Liver (tissue), 9 donors: ENCODE results near the gene BCL6B. TPM values are rescaled to one million over a fixed set of nuclear protein-coding genes. Genes with fewer than 3 reads are reported as not detected.

Experiments used
- DNase-seq: peaks from one replicate; pipeline ENCODE4 v3.0.0-alpha.2; 2017; ENCODE audit warnings: low spot score
- H3K27ac ChIP-seq, 2 donors: one replicate each; pipeline ENCODE4 v1.7.0; 2013; ENCODE audit warnings: inconsistent platforms in 2 of 2, low read length in 2 of 2, control low read depth in 1 of 2, low read depth in 1 of 2, mild to moderate bottlenecking in 1 of 2
- H3K27me3 ChIP-seq, 4 donors: one replicate each; pipeline versions ENCODE4 v1.6.1 to v1.7.0; 2013; ENCODE audit warnings: low read length in 3 of 4, inconsistent platforms in 1 of 4, mild to moderate bottlenecking in 1 of 4, moderate library complexity in 1 of 4; ENCODE audit not compliant: control insufficient read depth in 4 of 4, insufficient read depth in 4 of 4
- H3K36me3 ChIP-seq, 4 donors: one replicate each; pipeline versions ENCODE4 v1.6.1 to v1.7.0; 2013; ENCODE audit warnings: low read length in 3 of 4, mild to moderate bottlenecking in 3 of 4, low read depth in 1 of 4, moderate library complexity in 1 of 4; ENCODE audit not compliant: control insufficient read depth in 4 of 4, insufficient read depth in 3 of 4
- H3K4me1 ChIP-seq, 4 donors: one replicate each; pipeline versions ENCODE4 v1.6.1 to v1.7.0; 2013; ENCODE audit warnings: low read length in 3 of 4, mild to moderate bottlenecking in 3 of 4, moderate library complexity in 1 of 4; ENCODE audit not compliant: control insufficient read depth in 4 of 4, insufficient read depth in 4 of 4
- H3K4me3 ChIP-seq, 3 donors: one replicate each; pipeline versions ENCODE4 v1.6.1 to v1.7.0; 2013; ENCODE audit warnings: low read length in 3 of 3, control low read depth in 1 of 3, low read depth in 1 of 3, mild to moderate bottlenecking in 1 of 3
- H3K9ac ChIP-seq, 2 donors: one replicate each; pipeline ENCODE4 v1.7.0; 2013; ENCODE audit warnings: low read length in 2 of 2, mild to moderate bottlenecking in 2 of 2, moderate library complexity in 2 of 2, control low read depth in 1 of 2, low read depth in 1 of 2
- H3K9me3 ChIP-seq, 4 donors: one replicate each; pipeline versions ENCODE4 v1.6.1 to v1.7.0; 2013; ENCODE audit warnings: low read length in 3 of 4; ENCODE audit not compliant: control insufficient read depth in 4 of 4
- ATF3 ChIP-seq: IDR thresholded peaks from 2 replicates; pipeline ENCODE4 v1.6.1; 2016; ENCODE audit warnings: antibody characterized with exemption
- CTCF ChIP-seq: fragments of 150-350 bp; IDR thresholded peaks from 2 replicates; pipeline ENCODE4 v1.5.1; 2017; ENCODE audit warnings: improper control_type of control experiment, low read depth, low read length; ENCODE audit not compliant: missing input control
- EGR1 ChIP-seq, 2 donors: IDR thresholded peaks; 2 replicates each; pipeline ENCODE4 v1.6.1; 2016 to 2018; ENCODE audit warnings: antibody characterized with exemption in 2 of 2, low read depth in 2 of 2
- FOXA1 ChIP-seq: IDR thresholded peaks from 2 replicates; pipeline ENCODE4 v1.6.1; 2016; ENCODE audit warnings: antibody characterized with exemption
- FOXA2 ChIP-seq: IDR thresholded peaks from 2 replicates; pipeline ENCODE4 v1.6.1; 2016; ENCODE audit warnings: antibody characterized with exemption
- GABPA ChIP-seq, 2 donors: IDR thresholded peaks in 1 of 2; conservative IDR thresholded peaks in 1 of 2; 2 replicates each; pipeline ENCODE4 v1.6.1; 2016; ENCODE audit warnings: antibody characterized with exemption in 2 of 2, mild to moderate bottlenecking in 1 of 2, moderate library complexity in 1 of 2
- HNF4A ChIP-seq, 2 donors: conservative IDR thresholded peaks; 2 replicates each; pipeline ENCODE4 v1.6.1; 2016; ENCODE audit warnings: antibody characterized with exemption in 2 of 2, mild to moderate bottlenecking in 2 of 2
- HNF4G ChIP-seq: IDR thresholded peaks from 2 replicates; pipeline ENCODE4 v1.6.1; 2016; ENCODE audit warnings: antibody characterized with exemption
- JUND ChIP-seq, 2 donors: IDR thresholded peaks; 2 replicates each; pipeline ENCODE4 v1.6.1; 2016; ENCODE audit warnings: antibody characterized with exemption in 2 of 2
- MAX ChIP-seq: IDR thresholded peaks from 2 replicates; pipeline ENCODE4 v1.6.1; 2016; ENCODE audit warnings: antibody characterized with exemption
- NR2F2 ChIP-seq: IDR thresholded peaks from 2 replicates; pipeline ENCODE4 v1.6.1; 2016; ENCODE audit warnings: antibody characterized with exemption
- RAD21 ChIP-seq, 2 donors: IDR thresholded peaks; 2 replicates each; pipeline ENCODE4 v1.6.1; 2016; ENCODE audit warnings: antibody characterized with exemption in 2 of 2, mild to moderate bottlenecking in 2 of 2
- REST ChIP-seq: IDR thresholded peaks from 2 replicates; pipeline ENCODE4 v1.6.1; 2016; ENCODE audit warnings: antibody characterized with exemption, mild to moderate bottlenecking
- RXRA ChIP-seq, 2 donors: IDR thresholded peaks; 2 replicates each; pipeline ENCODE4 v1.6.1; 2017 to 2018; ENCODE audit warnings: antibody characterized with exemption in 2 of 2, mild to moderate bottlenecking in 1 of 2
- SP1 ChIP-seq: IDR thresholded peaks from 2 replicates; pipeline ENCODE4 v1.6.1; 2018; ENCODE audit warnings: antibody characterized with exemption, mild to moderate bottlenecking
- TAF1 ChIP-seq: conservative IDR thresholded peaks from 2 replicates; pipeline ENCODE4 v1.6.1; 2016; ENCODE audit warnings: antibody characterized with exemption, mild to moderate bottlenecking
- YY1 ChIP-seq: IDR thresholded peaks from 2 replicates; pipeline ENCODE4 v1.6.1; 2016; ENCODE audit warnings: antibody characterized with exemption, mild to moderate bottlenecking
- ZBTB33 ChIP-seq: IDR thresholded peaks from 2 replicates; pipeline ENCODE4 v1.6.1; 2016; ENCODE audit warnings: antibody characterized with exemption
- WGBS: extraction: QIAGEN DNeasy Blood & Tissue Kit; methylation state at CpG from one replicate; pipeline ENCODE4 v1.1.7; 2013; 5-methylcytosine and 5-hydroxymethylcytosine counted together
- polyA plus RNA-seq, 2 donors: library from polyadenylated mRNA; stranded (reverse) in 1 of 2; unstranded in 1 of 2; fragments of 200-250 nt in 1 of 2; fragments of >200 nt in 1 of 2; fragmentation: Nextera tagmentation in 1 of 2; extraction: Ambion mirVana in 1 of 2; gene quantifications; one replicate each; pipeline versions ENCODE4 v1.2.1 to v1.2.3, GENCODE V29; 2013 to 2015
- total RNA-seq, 2 donors: library from RNA; depleted of rRNA; stranded (reverse); fragments of >200 nt; gene quantifications; one replicate each; pipeline ENCODE4 v1.2.3, GENCODE V29; 2014
- donor health status: healthy.
- donor health status: healthy.
- donor health status: healthy.
- donor health status: healthy.
- donor health status: healthy.

Gene BCL6B
- total and polyA plus RNA-seq, 4 donors = 1.1 to 5.7 (median 1.8) TPM

GRCh38 chr17:7035591-7036368 is 12.9 kb downstream of the BCL6B start, which contains the start of gene SLC16A13:
Gene SLC16A13 (plus strand): TSS chr17:7036015. CDS start chr17:7036383, 368 bp downstream.
- WGBS = under 1% methylated on average over 52 of the region's 52 CpGs
- Histone ChIP-seq H3K9ac (peak within 1 kb of the TSS; percentile 83 to 88), H3K4me1 (peaks cover 9 to 41% (median 32%) of the 10 kb centered on the region in 4 donors), H3K9me3 (no peaks in the 10 kb centered on the region), H3K27ac (peak within 1 kb of the TSS; percentile 84 to 96), H3K4me3 (peak within 1 kb of the TSS; percentile 66 to 79 (median 74)), H3K27me3 (no peaks in the 10 kb centered on the region), H3K36me3 (no peaks in the 10 kb centered on the region)
- peak; percentile 92 for DNase-seq
- no peak for TF ChIP-seq CTCF
- peak; percentile 95 for TF ChIP-seq TAF1
- TF ChIP-seq NR2F2 = no peak
- TF ChIP-seq HNF4A (conservative IDR thresholded peaks at IDR 0.05) = peak in 1 of 2 donors; percentile 31
- peak; percentile 94 for TF ChIP-seq ZBTB33
- peak; percentile 21 for TF ChIP-seq FOXA1
- peak; percentile 74 for TF ChIP-seq MAX
- TF ChIP-seq JUND (IDR thresholded peaks at IDR 0.05) = peak in 1 of 2 donors; percentile 40
- TF ChIP-seq GABPA (IDR thresholded peaks at IDR 0.05 in 1 of 2, conservative IDR thresholded peaks at IDR 0.05 in 1 of 2) = peak in 1 of 2 donors; percentile 75
- peak in 1 of 2 donors; percentile 76 for TF ChIP-seq EGR1 (IDR thresholded peaks at IDR 0.05; ENCODE audit: low read depth in 2 of 2)
- TF ChIP-seq ATF3 = peak; percentile 54
- peak; percentile 85 for TF ChIP-seq SP1
- TF ChIP-seq REST = peak; percentile 89
- TF ChIP-seq RAD21 (IDR thresholded peaks at IDR 0.05) = peak in 1 of 2 donors; percentile 34
- TF ChIP-seq FOXA2 = no peak
- TF ChIP-seq YY1 = peak; percentile 79
- TF ChIP-seq HNF4G = no peak
- TF ChIP-seq RXRA (IDR thresholded peaks at IDR 0.05) = peak; percentile 76 to 81
